HG02852 (cell line): ENCODE results near the gene LAMA1.

Experiments
- ATAC-seq: cut with Tn5 transposase; IDR thresholded peaks from one replicate; pipeline ENCODE4 v1.9.1; 2021; ENCODE audit warnings: mild to moderate bottlenecking, moderate library complexity; ENCODE audit not compliant: unreplicated experiment

The LAMA1 gene

GRCh38 chr18:6920099-6920955 lies 197.3 kb downstream of the LAMA1 start:
- ATAC-seq, result no peak

GRCh38 chr18:6917072-6917471 lies 200.5 kb downstream of the LAMA1 start:
- no peak for ATAC-seq

GRCh38 chr18:6901286-6901926 lies 216.2 kb downstream of the LAMA1 start:
- ATAC-seq, result no peak

- ATAC-seq, result no peak
Measured at GRCh38 chr18:6891788-6892187, 225.8 kb downstream of the LAMA1 start.
